Posterior vena cava (tissue), 2 donors: ENCODE measurements around the gene ICAM2. TPM values are rescaled to one million over a fixed set of nuclear protein-coding genes. Genes with fewer than 3 reads are reported as not detected.
"Not testable (repeated sequence)": the region's sequence is repeated elsewhere in the genome, so short reads cannot be mapped to it uniquely, and the experiment has no call there.

Experiments used
- DNase-seq: peaks from one replicate; pipeline ENCODE4 v3.0.0-alpha.2; 2020; ENCODE audit warnings: low spot score
- intact Hi-C, 2 donors: fragments of 100-400 bp; cut with DNase I; formaldehyde crosslinking; loops; one replicate each; pipeline versions ENCODE4 v1.14.1 to v1.14.2; 2022 to 2023
- total RNA-seq, 2 donors: library from RNA; stranded (reverse); fragmentation: NEBNext Ultra II Directional; extraction: Animal tissue kit (Norgen Biotek cat#: 25700); gene quantifications; one replicate each; pipeline ENCODE4 v1.2.1, GENCODE V29; 2021
- donor health status: DM: yes; HTN: yes; CAD: no.
- donor health status: DM: yes; HTN: yes; CAD: no.

Gene ICAM2
- total RNA-seq, 2 donors from 2014 or later, result 26.7 to 36.4 TPM

- no peak for DNase-seq
- intact Hi-C loops, result no loop called here
These were observed 33.0 kb downstream of the ICAM2 start for GRCh38 chr17:63987221-63988126.

GRCh38 chr17:63986821-63987220, 33.6 kb downstream of the ICAM2 start:
- intact Hi-C loops, result no loop called here
- DNase-seq, result no peak

- no peak for DNase-seq
- intact Hi-C loops, result no loop called here
These were observed 34.9 kb downstream of the ICAM2 start for GRCh38 chr17:63985387-63986140.

GRCh38 chr17:63984651-63985386, 35.6 kb downstream of the ICAM2 start:
- DNase-seq, result peak; percentile 93

GRCh38 chr17:63984236-63984635, 36.2 kb downstream of the ICAM2 start:
- intact Hi-C loops, result no loop called here
- DNase-seq, result no peak

More at GRCh38 chr17:63984651-63985386, 35.6 kb downstream of the ICAM2 start:
- intact Hi-C loops, result no loop called here

- intact Hi-C loops, result no loop called here
- no peak for DNase-seq
These were observed 37.1 kb downstream of the ICAM2 start for GRCh38 chr17:63983320-63983719.

GRCh38 chr17:63982641-63983040, 37.8 kb downstream of the ICAM2 start:
- intact Hi-C loops, DNase-seq: not testable (repeated sequence)

- intact Hi-C loops, result no loop called here
- no peak for DNase-seq
These were observed 41.9 kb downstream of the ICAM2 start for GRCh38 chr17:63978272-63979200.

- DNase-seq, result no peak
- intact Hi-C loops, result no loop called here
These were observed 43.7 kb downstream of the ICAM2 start for GRCh38 chr17:63976702-63977101.

GRCh38 chr17:63975541-63976092, 44.8 kb downstream of the ICAM2 start:
- intact Hi-C loops, result no loop called here

GRCh38 chr17:63974594-63975192, 45.7 kb downstream of the ICAM2 start:
- intact Hi-C loops, result no loop called here
- no peak for DNase-seq

More at GRCh38 chr17:63975541-63976092, 44.8 kb downstream of the ICAM2 start:
- DNase-seq, result no peak

GRCh38 chr17:63973930-63974593, 46.4 kb downstream of the ICAM2 start:
- DNase-seq, result no peak
- intact Hi-C loops, result no loop called here

GRCh38 chr17:63973247-63973646, 47.2 kb downstream of the ICAM2 start:
- intact Hi-C loops, result no loop called here

GRCh38 chr17:63972796-63973195, 47.6 kb downstream of the ICAM2 start, which contains the start of gene SCN4A:
SCN4A (minus strand) TSS chr17:63972918; CDS start chr17:63972841, 77 bp downstream.
- no peak for DNase-seq
- intact Hi-C loops, result no loop called here

More at GRCh38 chr17:63973247-63973646, 47.2 kb downstream of the ICAM2 start:
- DNase-seq, result no peak

- intact Hi-C loops, result no loop called here
- DNase-seq, result no peak
These were observed 51.2 kb downstream of the ICAM2 start for GRCh38 chr17:63969278-63969677.

- intact Hi-C loops, result no loop called here
- no peak for DNase-seq
These were observed 52.5 kb downstream of the ICAM2 start for GRCh38 chr17:63967953-63968352.

GRCh38 chr17:63966646-63967264, 53.7 kb downstream of the ICAM2 start:
- no peak for DNase-seq
- intact Hi-C loops, result no loop called here
